H9 (cell line): ENCODE results near the gene IFFO2. TPM values are rescaled to one million over a fixed set of nuclear protein-coding genes. Genes with fewer than 3 reads are reported as not detected.

Experiments
- DNase-seq: peaks from one replicate; pipeline ENCODE4 v3.0.0-alpha.2; 2017
- H2AFZ ChIP-seq: one replicate; pipeline ENCODE4 v1.6.1; 2013; ENCODE audit warnings: mild to moderate bottlenecking, low read length, control low read depth, moderate library complexity
- H2AK5ac ChIP-seq: 2 replicates; pipeline ENCODE4 v1.6.1; 2013; ENCODE audit warnings: low read length, control low read depth, mixed read lengths; ENCODE audit not compliant: insufficient read length
- H2BK120ac ChIP-seq: one replicate; pipeline ENCODE4 v1.6.1; 2013; ENCODE audit warnings: low read depth, mild to moderate bottlenecking, low read length, control low read depth, inconsistent platforms; ENCODE audit not compliant: poor library complexity, severe bottlenecking
- H2BK12ac ChIP-seq: 2 replicates; pipeline ENCODE4 v1.6.1; 2013; ENCODE audit warnings: low read length, control low read depth, mixed read lengths, low read depth; ENCODE audit not compliant: insufficient read length
- H2BK15ac ChIP-seq: 2 replicates; pipeline ENCODE4 v1.6.1; 2013; ENCODE audit warnings: low read depth, low read length, control low read depth
- H2BK20ac ChIP-seq: one replicate; pipeline ENCODE4 v1.6.1; 2013; ENCODE audit warnings: low read depth, mild to moderate bottlenecking, low read length, control low read depth, inconsistent platforms; ENCODE audit not compliant: poor library complexity, severe bottlenecking
- H2BK5ac ChIP-seq: 2 replicates; pipeline ENCODE4 v1.6.1; 2013; ENCODE audit warnings: low read length, control low read depth, mixed read lengths; ENCODE audit not compliant: insufficient read length
- H3K14ac ChIP-seq: 2 replicates; pipeline ENCODE4 v1.6.1; 2013; ENCODE audit warnings: low read length, control low read depth; ENCODE audit not compliant: insufficient read depth
- H3K18ac ChIP-seq: 2 replicates; pipeline ENCODE4 v1.6.1; 2013; ENCODE audit warnings: low read depth, mild to moderate bottlenecking, mixed read lengths, low read length, control low read depth; ENCODE audit not compliant: insufficient read length
- H3K23ac ChIP-seq: 2 replicates; pipeline ENCODE4 v1.6.1; 2013; ENCODE audit warnings: low read length, control low read depth, mixed read lengths, low read depth; ENCODE audit not compliant: insufficient read length
- H3K23me2 ChIP-seq: 2 replicates; pipeline ENCODE4 v1.6.1; 2013; ENCODE audit warnings: low read depth, mild to moderate bottlenecking, mixed read lengths, low read length, control low read depth; ENCODE audit not compliant: insufficient read length, poor library complexity, severe bottlenecking
- H3K27ac ChIP-seq: 2 replicates; pipeline ENCODE4 v1.5.1; 2013; ENCODE audit warnings: low read length, control low read depth, mixed read lengths, low read depth; ENCODE audit not compliant: insufficient read length
- H3K27me3 ChIP-seq: 2 replicates; pipeline ENCODE4 v1.6.1; 2013; ENCODE audit warnings: low read length, control low read depth, inconsistent platforms; ENCODE audit not compliant: insufficient read depth
- H3K4ac ChIP-seq: 2 replicates; pipeline ENCODE4 v1.6.1; 2013; ENCODE audit warnings: low read depth, mild to moderate bottlenecking, control low read depth, inconsistent platforms, low read length, moderate library complexity
- H3K4me1 ChIP-seq: 2 replicates; pipeline ENCODE4 v1.6.1; 2013; ENCODE audit warnings: low read length, control low read depth, inconsistent platforms; ENCODE audit not compliant: insufficient read depth
- H3K4me2 ChIP-seq: 2 replicates; pipeline ENCODE4 v1.6.1; 2013; ENCODE audit warnings: low read length, control low read depth, mixed read lengths; ENCODE audit not compliant: insufficient read length, insufficient read depth
- H3K56ac ChIP-seq: 2 replicates; pipeline ENCODE4 v1.6.1; 2013; ENCODE audit warnings: low read depth, mild to moderate bottlenecking, mixed read lengths, low read length, control low read depth; ENCODE audit not compliant: insufficient read length
- H3K79me1 ChIP-seq: 2 replicates; pipeline ENCODE4 v1.6.1; 2013; ENCODE audit warnings: low read depth, mild to moderate bottlenecking, moderate library complexity, low read length, control low read depth, inconsistent platforms; ENCODE audit not compliant: insufficient read depth, poor library complexity, severe bottlenecking
- H3K79me2 ChIP-seq: 2 replicates; pipeline ENCODE4 v1.6.1; 2013; ENCODE audit warnings: low read length, control low read depth, inconsistent platforms; ENCODE audit not compliant: insufficient read depth
- H3K9ac ChIP-seq: 2 replicates; pipeline ENCODE4 v1.6.1; 2013; ENCODE audit warnings: low read length, control low read depth, mixed read lengths; ENCODE audit not compliant: insufficient read length; ENCODE audit errors: extremely low read depth
- H3K9me3 ChIP-seq: one replicate; pipeline ENCODE4 v1.6.1; 2013; ENCODE audit warnings: low read depth, low read length, inconsistent platforms; ENCODE audit not compliant: control insufficient read depth
- H3T11ph ChIP-seq: one replicate; pipeline ENCODE4 v1.6.1; 2013; ENCODE audit warnings: mild to moderate bottlenecking, low read length, control low read depth, inconsistent platforms
- H4K20me1 ChIP-seq: one replicate; pipeline ENCODE4 v1.6.1; 2013; ENCODE audit not compliant: control insufficient read depth, insufficient read length, insufficient read depth
- H4K5ac ChIP-seq: 2 replicates; pipeline ENCODE4 v1.6.1; 2013; ENCODE audit warnings: low read depth, mild to moderate bottlenecking, mixed read lengths, low read length, control low read depth; ENCODE audit not compliant: insufficient read length
- H4K8ac ChIP-seq: replicated peaks from 2 replicates; pipeline ENCODE4 v1.6.1; 2013; ENCODE audit warnings: low read length, control low read depth, mixed read lengths, low read depth; ENCODE audit not compliant: insufficient read length
- H4K91ac ChIP-seq: 2 replicates; pipeline ENCODE4 v1.6.1; 2013; ENCODE audit warnings: low read depth, mild to moderate bottlenecking, moderate library complexity, mixed read lengths, low read length, control low read depth; ENCODE audit not compliant: insufficient read length
- H3K27ac Mint-ChIP-seq, 3 experiments: 2 replicates in 2 of 3; 3 replicates in 1 of 3; pipeline ENCODE4 v1.8.0; 2020 to 2021; ENCODE audit warnings: mixed read lengths in 3 of 3, mild to moderate bottlenecking in 1 of 3, moderate library complexity in 1 of 3
- H3K27me3 Mint-ChIP-seq: 2 replicates; pipeline ENCODE4 v1.8.0; 2021; ENCODE audit warnings: low read depth, mild to moderate bottlenecking, moderate library complexity, mixed read lengths
- H3K36me3 Mint-ChIP-seq, 3 experiments: 2 replicates in 2 of 3; 3 replicates in 1 of 3; pipeline ENCODE4 v1.8.0; 2020 to 2021; ENCODE audit warnings: low read depth in 3 of 3, mixed read lengths in 3 of 3; ENCODE audit not compliant: insufficient read depth in 1 of 3
- H3K4me1 Mint-ChIP-seq, 2 experiments: 2 replicates each; pipeline ENCODE4 v1.8.0; 2020; ENCODE audit warnings: mixed read lengths in 2 of 2
- H3K4me3 Mint-ChIP-seq, 2 experiments: 2 replicates in 1 of 2; 3 replicates in 1 of 2; pipeline ENCODE4 v1.8.0; 2020 to 2021; ENCODE audit warnings: mild to moderate bottlenecking in 2 of 2, mixed read lengths in 2 of 2, moderate library complexity in 1 of 2
- H3K9me3 Mint-ChIP-seq, 2 experiments: 2 replicates in 1 of 2; 3 replicates in 1 of 2; pipeline ENCODE4 v1.8.0; 2020; ENCODE audit warnings: mild to moderate bottlenecking in 2 of 2, mixed read lengths in 2 of 2, moderate library complexity in 1 of 2
- CTCF ChIP-seq: fragments of 200-600 bp; sonication (generic); conservative IDR thresholded peaks from 3 replicates; pipeline ENCODE4 v1.8.0; 2021; ENCODE audit warnings: antibody characterized with exemption, mild to moderate bottlenecking
- WGBS: extraction: QIAGEN DNeasy Blood & Tissue Kit; methylation state at CpG from one replicate; pipeline ENCODE4 v1.1.7; 2013; ENCODE audit warnings: missing lambda C conversion rate, low lambda C conversion rate, mixed read lengths; ENCODE audit not compliant: insufficient read length; ENCODE audit errors: extremely low coverage; 5-methylcytosine and 5-hydroxymethylcytosine counted together
- total RNA-seq: library from RNA; stranded (reverse); gene quantifications from 2 replicates; pipeline ENCODE4 v1.2.1, GENCODE V29; 2021

Gene IFFO2
- total RNA-seq, 1 experiment from 2014 or later: 3.6 TPM

- Histone ChIP-seq H3K9ac (no peak overlapping the region), H3K27ac (no peak overlapping the region), H3K9me3 (no peaks in the 10 kb centered on the region), H2AK5ac (no peak overlapping the region), H2BK5ac (no peak overlapping the region), H2BK120ac (no peak overlapping the region), H3K23me2 (peaks cover 8% of the 10 kb centered on the region), H3K79me2 (no peaks in the 10 kb centered on the region), H3K27me3 (peaks cover 5% of the 10 kb centered on the region; the same call in 1 of the 2 replicates), H3K79me1 (no peaks in the 10 kb centered on the region), H3T11ph (no peak overlapping the region), H2AFZ (no peak overlapping the region), H3K18ac (no peak overlapping the region), H2BK12ac (no peak overlapping the region), H3K4ac (no peak overlapping the region), H4K20me1 (no peaks in the 10 kb centered on the region), H3K56ac (no peak overlapping the region), H2BK15ac (no peak overlapping the region), H3K4me2 (no peak overlapping the region), H3K14ac (no peak overlapping the region), H2BK20ac (no peak overlapping the region), H4K91ac (no peak overlapping the region), H3K4me1 (peaks cover 6% of the 10 kb centered on the region; the same call in 1 of the 2 replicates), H4K5ac (no peak overlapping the region), H4K8ac (no peak overlapping the region), H3K23ac (no peak overlapping the region)
- Mint-ChIP-seq H3K9me3 (no peaks in the 10 kb centered on the region), H3K36me3 (no peaks in the 10 kb centered on the region; a peak in 1 of 7 replicates), H3K27ac (no peak overlapping the region), H3K4me3 (no peak overlapping the region), H3K27me3 (peaks cover 42% of the 10 kb centered on the region), H3K4me1 (peaks cover 29 to 39% of the 10 kb centered on the region in 2 experiments)
- WGBS: no CpG with 5 or more reads among the region's 11 CpGs
- no peak for TF ChIP-seq CTCF
- DNase-seq: no peak
Observed at GRCh38 chr1:18953731-18954231, 2.7 kb downstream of the IFFO2 start.
